Activated gamma-delta T cell treated with anti-CD3 and anti-CD28 coated beads, Interleukin-2, amount 50 U/mL, for 16 hours (primary cell): ENCODE results near the gene NOXRED1.
"Not testable (repeated sequence)": the region's sequence is repeated elsewhere in the genome, so short reads cannot be mapped to it uniquely, and the experiment has no call there.

Experiments
- DNase-seq: peaks from one replicate; pipeline ENCODE4 v3.0.0-alpha.2; 2020; ENCODE audit warnings: low read depth

NOXRED1 gene, protein sequence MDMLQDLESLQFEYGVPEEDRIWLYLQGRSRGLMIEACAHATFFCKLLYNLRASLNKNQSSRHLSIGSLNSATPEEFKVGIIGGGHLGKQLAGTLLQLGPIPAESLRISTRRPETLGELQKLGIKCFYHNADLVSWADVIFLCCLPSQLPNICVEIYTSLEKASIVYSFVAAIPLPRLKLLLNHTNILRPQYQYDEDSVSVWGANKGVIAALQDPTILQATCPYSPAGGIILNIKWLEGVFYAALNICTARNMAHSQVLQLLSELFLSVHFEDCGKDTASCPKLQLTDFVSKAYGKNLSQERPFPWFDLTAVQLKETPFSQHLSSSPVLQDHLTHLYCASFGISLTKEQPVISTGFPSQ

DNA sequence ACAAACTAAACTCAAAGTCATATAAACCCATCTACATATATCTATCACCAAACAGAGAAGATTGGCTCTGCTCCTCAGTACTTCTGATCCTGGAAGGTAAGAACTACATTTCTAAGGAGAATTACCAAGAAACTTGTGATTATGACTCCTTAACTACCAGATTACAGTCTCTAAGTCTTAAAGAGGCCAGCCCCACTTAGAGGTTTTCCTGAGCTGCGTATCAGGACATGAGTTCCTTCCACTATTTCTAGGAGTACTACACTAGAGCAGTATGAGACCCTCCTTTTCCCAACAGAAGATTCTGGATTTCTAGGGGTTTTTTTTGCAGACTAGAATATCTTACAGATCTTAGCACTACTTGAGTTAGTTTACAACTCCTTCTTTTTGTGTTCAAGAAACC, at the start of gene NOXRED1:
Gene NOXRED1 (minus strand): TSS at position 101 of the 400 bp plus-strand sequence. CDS start 634 bp downstream, outside the sequence.
- DNase-seq: no peak

DNA sequence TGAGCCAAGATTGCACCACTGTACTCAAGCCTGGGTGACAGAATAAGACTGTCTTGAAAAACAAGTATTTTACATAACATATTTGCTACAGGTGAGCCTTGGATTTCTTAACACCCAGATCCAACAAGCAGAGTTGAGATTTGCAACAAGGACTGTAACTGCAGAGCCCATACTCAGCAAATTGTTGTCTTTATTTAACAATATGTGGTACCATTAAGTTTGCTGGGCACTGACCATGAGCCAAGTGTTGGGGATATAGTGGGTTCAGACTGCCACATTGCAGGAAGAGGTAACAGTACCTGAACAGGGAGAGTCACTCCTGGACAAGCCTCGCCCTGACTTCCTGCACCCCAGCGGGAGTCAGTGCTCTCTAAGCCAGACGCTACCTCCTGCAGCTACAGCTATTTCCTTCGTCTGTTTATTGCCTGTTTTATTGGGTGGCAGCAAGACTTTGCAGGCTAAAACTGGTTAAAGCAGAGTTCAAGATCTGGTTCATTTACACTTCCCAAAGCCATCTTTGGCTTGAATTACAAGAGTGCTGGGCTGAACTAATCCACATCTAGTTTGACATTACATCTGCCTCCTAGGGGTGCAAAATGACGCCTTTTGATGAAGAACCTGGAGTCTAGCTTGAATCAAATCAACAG, 47.0 kb upstream of the NOXRED1 start:
- DNase-seq: no peak

DNA sequence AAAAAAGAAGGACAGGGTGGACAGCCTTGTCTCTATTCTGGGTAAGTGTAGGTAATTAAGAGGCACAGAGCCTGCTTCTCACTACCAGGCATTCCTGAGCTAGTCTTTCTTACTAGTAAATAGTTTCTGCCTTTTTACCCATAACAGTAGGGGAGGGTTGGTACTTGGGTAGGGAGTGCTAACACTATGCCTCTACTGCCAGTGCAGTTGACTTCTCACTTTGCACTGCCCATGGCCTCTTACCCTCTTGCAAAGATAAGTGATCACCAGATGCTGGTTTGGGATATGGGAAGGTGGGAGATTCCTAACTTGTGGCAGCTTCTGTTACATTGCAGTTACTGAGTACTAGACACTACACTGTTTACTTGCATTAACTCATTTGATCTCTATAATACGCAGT, 46.2 kb upstream of the NOXRED1 start:
- DNase-seq: no peak

DNA sequence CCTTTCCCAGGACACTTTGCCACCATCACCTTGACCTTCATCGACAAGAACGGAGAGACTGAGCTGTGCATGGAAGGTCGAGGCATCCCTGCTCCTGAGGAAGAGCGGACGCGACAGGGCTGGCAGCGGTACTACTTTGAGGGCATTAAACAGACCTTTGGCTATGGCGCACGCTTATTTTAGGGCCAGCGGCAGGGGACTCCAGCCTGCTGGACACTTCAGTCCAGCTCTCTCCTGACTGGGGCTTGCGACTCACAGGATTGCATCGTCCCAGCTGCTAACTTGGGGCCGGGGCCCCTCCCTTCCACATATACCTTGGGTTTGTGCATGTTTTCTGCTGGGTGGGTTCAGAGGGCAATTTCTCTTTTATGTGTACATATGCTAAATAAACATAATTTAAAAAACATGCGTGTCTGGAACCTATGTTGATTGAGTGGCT, 45.8 kb upstream of the NOXRED1 start:
- DNase-seq: no peak

DNA sequence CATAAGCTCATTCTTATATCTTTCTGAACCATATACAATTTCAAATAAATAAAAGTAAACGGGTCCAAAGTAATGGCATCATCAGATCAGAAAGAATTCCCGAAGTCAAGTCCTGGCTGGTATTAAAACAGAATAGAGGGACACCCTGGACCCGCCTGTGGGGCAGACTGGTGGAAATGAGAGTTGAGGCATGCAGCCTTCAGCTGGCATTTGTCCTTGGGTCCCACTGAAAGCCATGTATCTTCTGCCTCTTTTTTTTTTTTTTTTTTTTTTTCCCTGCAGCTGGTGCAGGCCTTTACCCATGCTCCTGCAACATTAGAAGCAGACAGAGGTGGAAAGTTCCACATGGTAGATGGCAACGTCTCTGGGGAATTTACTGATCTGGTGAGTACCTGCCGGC, 44.5 kb upstream of the NOXRED1 start:
- no peak for DNase-seq

DNA sequence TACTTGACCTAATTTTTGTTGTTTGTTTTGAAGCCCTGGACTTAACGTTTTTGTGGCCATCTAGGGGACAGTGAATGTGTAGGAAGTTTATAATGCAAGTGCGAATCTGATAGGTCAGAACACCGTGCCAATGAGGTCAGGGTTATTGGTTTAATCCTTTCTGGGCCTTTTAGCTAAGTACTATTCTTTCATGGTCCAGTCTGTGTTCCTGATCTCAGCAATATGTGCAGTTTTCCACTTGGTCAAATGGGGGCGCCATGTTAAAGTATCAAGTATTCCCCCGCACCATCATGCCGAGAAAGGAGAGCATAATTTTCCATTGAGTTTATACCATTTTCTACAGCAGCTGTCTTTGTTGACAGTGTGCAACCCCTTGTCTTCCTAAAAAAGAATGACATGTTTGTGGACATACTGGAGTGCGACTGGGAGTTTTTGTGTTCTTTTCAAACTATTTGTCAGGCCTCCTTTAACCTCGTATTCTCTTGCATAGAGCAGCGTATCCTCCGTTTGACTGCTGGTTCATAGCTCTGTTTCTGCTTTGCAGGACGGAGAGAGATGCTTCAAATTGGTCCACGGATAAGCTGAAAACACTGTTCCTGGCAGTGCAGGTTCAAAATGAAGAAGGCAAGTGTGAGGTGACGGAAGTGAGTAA, 35.9 kb upstream of the NOXRED1 start:
- peak; percentile 26 for DNase-seq

DNA sequence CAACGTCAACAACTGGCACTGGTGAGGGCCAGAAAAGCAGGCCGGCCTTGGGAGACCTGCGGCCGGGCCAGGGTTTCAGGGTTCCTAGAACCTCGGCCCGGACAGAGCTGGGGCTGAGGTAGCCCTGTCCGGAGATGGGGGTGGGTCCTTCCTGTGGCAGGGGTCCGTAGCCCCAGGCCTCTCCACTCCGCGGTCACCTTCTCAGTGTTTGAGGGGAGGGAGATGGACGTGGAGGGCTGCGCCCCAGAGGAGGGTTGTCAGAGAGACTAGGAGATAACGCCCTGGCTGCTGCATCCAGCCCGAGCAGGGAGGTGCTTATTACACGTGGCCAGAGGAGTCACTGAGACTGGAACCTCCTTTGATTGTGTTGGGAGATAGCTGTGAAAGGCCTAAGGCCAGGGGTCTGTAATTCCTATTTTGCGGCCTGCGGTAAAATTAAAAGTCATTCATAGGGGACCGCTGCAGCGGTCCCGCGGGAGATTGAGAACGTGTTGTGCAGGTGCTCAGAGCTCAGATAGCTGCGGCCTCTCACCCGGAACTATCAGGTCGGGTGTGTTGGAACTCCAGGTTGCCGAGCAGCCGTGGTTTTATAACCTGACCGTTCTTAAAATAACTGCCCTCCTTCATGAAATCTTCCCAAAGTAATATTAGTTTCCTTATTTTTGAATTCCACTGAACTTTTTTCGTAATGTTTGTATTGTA, 35.1 kb upstream of the NOXRED1 start:
- DNase-seq: peak; percentile 5

DNA sequence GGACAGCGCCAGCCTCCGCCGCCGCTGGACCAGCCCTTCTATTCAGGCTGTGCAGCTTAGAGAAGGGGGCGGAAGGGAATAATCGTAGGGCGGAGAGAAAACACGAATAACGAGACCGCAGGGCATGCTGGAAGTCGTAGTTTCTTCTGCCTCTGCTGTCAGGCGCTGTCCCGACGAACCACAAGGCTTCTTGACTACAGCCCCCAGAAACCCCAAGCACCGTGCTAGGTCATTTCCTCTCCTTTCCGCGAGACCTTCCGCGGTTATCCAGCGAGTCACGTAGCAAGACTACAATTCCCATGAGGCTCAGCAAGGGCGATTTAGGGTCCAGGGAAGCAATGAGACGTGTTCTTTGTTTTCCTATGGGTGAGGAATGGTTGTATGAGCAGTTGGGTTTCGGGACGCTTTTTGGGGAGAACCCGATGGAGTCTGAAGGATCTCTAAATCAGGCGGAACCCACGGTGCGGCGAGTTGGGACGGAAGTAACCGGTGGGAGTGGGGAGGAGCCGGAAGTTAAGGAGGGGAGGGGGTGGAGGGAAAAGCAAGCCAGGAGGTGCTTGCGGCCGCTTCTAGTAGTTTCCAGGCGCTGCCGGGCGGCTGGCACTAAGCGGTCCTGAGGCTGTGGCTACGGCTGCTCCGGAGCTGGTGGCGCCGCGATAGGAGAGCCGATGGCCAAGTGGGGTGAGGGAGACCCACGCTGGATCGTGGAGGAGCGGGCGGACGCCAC, 34.4 kb upstream of the NOXRED1 start, which contains the start of the genes AHSA1 and VIPAS39:
Gene AHSA1 (plus strand): TSS at position 572 of the 727 bp plus-strand sequence. CDS start 97 bp downstream, at position 669.
Gene VIPAS39 (minus strand): TSS at position 80 of the 727 bp plus-strand sequence. CDS start 3,499 bp downstream, outside the sequence.
- peak; percentile 89 for DNase-seq

DNA sequence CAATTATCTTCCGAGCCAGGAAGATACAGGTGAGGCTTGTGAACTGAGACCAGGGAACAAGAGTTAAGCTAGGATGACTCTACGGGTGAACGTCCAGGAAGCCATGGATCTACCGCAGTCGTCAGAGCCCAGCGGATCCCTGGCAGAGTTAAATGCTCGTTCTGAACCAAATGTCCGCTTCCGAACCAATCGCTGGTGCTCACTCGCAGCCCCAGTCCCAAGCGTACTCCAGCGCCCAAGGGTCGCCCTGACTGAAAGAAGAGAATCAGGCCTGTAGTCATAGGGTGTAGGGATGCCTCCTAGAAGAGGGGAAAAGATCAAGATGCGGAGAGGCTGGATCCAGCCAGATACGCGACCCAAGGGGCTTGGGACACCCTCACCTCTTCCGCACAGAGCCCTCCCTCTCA, 33.8 kb upstream of the NOXRED1 start:
- DNase-seq: no peak

DNA sequence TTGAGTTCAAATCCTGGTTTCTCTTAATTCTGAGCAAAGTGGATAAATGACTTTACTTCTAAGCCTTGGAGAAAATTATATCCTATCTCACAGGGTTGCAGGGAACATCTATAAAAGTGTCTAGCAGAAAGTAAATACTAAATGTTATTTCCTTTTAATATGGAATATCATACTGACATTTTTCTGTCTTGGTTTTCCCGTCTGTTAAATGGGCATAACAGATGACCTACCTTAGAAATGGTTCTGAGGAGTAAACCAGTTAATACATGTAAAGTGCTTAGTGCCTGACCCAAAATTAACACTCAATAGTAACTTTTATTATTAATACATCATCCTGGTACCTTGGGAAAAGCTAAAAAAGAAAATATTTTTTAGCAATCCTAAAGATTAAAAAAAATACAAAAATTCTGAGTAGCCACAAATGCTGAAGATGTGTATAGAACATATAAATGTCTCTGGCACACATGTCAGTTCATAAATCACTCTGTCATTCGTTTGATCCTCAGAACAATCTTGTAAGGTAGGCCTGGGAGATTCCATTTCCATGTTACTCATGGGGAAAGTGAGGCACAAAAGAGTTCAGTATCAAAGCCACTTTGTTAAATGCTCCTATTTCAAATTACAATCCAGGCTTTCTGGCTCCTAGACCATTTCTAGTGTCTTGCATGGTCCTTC, 32.8 kb upstream of the NOXRED1 start:
- no peak for DNase-seq

DNA sequence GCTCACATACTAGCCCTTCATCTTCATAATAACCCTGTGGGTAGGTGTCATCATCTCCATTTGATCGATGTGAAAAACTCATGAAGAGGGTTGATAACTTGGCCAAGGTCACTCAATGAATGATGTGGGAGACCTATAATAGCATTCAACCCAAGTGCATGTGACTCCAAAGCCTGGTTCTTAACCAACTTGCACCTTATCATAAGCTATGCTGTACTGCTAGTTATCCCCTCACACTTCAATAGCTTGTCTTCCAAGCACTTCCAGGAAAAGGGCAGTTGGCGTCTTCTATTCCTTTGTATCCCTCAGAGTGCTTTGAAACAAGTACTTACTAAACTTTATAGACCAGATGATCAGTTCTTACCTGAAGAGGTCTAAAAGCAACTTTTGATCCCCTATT, 18.9 kb upstream of the NOXRED1 start:
- no peak for DNase-seq

DNA sequence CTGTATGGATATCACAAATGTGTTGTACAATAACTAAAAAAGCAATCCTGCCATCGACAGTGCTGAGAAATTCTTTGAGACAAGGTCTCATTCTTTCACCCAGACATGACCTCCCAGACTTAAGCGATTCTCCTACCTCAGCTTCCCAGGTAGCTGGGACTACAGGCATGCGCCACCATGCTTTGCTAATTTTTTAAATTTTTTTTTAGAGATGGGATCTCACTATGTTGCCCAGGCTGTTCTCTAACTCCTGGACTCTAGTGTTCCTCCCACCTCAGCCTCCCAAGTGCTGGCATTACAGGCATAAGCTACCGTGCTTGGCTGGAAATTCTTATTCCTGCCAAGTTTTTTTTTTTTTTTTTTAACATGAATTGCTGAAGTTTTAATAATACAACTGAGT, 16.5 kb upstream of the NOXRED1 start:
- no peak for DNase-seq

DNA sequence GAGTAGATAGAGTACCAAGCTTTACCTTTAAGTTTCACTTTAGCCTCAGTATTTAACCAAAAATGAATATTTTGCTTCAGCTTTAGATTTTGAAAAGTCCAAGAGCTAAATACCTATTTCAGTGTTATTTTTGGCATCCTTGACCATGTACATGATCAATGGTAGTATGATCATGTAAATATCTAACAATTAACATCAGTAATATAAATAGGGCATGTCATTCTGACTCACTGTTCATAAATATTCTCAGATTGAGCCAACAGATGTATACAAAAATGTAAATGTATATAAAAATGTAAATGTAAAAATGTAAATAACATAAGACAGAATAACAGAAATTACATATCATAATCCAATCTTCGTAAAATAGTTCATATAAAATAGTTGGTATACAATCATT, 15.3 kb upstream of the NOXRED1 start:
- DNase-seq: no peak

DNA sequence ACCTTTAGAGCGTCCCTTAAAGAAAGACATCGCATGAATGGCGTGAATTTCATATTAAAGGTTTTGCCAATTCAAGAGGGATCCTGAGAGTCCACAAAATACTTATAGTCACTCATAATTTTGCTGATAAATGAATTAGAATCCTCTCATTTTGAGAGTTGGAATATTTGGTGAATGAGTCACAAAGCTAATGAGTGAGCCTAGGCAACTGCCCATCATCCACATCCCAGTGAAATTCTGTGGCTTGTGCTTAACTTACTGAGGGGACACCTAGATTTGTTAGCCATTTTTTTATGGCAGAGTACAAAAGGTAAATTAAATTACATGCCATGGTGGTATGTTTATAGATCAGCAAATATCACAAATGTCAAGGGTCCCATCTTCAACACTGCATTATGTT, 12.7 kb upstream of the NOXRED1 start:
- no peak for DNase-seq

DNA sequence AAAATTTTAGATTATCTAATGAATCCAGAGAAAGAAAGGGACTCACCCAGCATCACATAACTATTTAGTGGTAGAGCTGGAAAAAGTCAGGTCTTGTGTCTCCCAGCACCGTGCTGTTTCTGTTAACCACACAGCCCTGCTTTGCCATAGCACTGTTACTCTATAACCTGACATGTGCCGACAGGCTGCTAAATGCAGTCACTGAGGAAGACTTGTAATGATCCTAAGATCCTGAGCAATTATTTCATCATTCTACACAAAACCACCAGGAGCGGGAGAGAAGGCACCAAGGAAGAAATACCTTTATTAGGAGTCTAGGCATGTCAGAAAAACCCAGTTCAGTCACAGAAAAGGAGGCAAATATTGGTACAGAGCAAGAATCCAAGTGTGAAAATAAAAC, 3.1 kb upstream of the NOXRED1 start:
- no peak for DNase-seq

DNA sequence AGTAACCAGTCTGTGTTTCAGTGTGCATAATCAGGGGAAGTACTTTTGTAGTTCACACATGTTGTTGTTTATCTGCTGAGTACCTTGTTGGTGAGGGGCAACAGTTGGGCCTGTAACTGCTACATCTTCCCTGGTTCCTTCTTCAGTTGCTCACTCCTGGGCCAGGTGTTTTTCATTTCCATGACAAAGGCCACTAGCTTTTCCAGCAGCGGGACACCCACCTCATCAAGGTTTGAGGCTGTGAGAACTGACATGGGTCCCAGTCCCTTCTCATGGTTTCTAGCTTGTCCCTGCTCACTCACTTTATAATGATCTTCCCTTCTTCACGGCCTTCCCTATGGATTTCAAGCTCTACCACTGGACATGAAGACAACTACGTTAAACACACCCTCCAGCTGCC, 1.5 kb upstream of the NOXRED1 start:
- DNase-seq: no peak

DNA sequence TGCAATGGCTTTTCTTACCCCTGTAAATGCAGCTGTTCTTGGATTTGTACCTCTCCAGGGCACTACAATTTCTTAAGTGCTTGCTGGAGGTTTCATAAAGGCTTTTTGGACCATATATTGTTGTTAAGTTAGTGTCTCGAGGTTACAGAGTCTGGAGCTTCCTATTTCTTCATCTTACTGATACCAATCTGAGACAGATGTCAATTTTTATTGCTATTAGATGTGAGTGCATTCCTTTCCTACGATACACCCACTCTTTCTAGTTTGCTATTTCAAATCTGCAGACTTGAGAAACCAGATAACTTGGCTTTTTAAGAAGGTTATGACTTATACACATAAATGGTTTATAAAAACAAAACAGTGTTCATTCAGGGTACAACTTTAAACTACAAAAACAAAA, 2.1 kb downstream of the NOXRED1 start:
- DNase-seq: no peak

DNA sequence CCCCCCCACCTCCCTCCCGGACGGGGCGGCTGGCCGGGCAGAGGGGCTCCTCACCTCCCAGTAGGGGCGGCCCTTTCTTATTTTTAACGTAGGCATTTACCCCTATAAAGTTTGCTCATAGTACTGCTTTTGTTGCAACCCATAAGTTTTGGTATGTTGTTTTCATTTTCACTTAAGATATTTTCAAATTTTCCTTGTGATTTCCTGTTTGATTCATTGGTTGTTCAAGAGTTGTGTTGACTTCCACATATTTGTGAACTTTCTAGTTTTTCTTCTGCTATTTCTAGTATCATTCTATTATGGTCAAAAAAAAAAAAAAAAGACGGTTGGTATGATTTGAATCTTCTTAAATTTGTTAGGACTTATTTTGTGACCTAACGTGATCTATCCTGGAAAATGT, 6.5 kb downstream of the NOXRED1 start:
- no peak for DNase-seq

DNA sequence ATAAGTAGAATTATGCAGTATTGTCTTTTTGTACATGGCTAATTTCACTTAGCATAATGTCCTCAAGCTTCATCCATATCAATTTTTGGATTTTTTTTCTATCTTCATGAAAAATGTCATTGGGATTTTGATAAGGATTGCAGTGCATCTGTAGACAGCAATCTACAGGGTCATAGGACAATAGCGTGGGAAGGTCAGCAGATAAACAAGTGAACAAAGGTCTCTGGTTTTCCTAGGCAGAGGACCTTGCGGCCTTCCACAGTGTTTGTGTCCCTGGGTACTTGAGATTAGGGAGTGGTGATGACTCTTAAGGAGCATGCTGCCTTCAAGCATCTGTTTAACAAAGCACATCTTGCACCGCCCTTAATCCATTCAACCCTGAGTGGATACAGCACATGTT, 7.2 kb downstream of the NOXRED1 start:
- not testable (repeated sequence) for DNase-seq

DNA sequence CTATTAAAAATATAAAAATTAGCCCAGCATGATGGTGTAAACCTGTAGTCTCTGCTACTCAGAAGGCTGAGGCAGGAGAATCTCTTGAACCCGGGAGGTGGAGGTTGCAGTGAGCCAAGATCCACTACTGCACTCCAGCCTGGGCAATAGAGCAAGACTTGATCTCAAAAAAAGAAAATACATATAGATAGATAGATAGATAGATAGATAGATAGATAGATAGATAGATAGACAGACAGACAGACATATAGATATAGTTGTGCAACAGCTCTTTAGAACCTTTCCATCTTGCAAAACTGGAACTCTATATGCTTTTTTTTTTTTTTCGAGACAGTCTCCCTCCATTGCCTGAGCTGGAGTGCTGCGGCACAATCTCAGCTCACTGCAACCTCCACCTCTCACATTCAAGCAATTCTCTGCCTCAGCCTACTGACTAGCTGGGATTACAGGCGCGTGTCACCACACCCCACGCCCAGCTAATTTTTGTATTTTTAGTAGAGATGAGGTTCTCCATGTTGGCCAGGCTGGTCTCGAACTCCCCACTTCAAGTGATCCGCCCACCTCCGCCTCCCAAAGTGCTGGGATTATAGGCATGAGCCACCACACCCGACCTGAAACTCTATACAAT, 7.8 kb downstream of the NOXRED1 start:
- not testable (repeated sequence) for DNase-seq

DNA sequence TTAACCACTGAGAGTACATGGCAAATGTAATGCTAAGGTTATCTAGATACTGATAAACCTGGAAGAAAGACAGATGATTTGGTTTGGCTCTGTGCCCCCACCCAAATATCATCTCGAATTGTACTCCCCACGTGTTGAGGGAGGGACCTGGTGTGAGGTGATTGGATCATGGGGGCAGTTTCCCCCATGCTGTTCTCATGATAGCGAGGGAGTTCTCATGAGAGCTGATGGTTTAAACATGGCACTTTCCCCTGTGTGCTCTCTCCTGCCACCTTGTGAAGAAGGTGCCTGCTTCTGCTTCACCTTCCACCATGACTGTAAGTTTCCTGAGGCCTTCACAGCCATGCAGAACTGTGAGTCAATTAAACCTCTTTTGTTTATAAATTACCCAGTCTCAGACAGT, 14.2 kb downstream of the NOXRED1 start:
- no peak for DNase-seq
